GM23338 (cell line): ENCODE measurements around the gene AP3M1. TPM values are rescaled to one million over a fixed set of nuclear protein-coding genes. Genes with fewer than 3 reads are reported as not detected.

Source experiments
- ATAC-seq: fragments of 200-7000 bp; cut with Tn5 transposase; 3 replicates; pipeline ENCODE4 v1.9.1; 2020
- DNase-seq: peaks from one replicate; pipeline ENCODE4 v3.0.0-alpha.2; 2015; ENCODE audit warnings: low spot score
- H2AFZ ChIP-seq: fragments of 200-600 bp; sonication (generic); 2 replicates; pipeline ENCODE4 v1.8.0; 2016; ENCODE audit warnings: antibody characterized with exemption, mild to moderate bottlenecking, moderate library complexity
- H3F3A ChIP-seq: fragments of 200-600 bp; sonication (generic); replicated peaks from 2 replicates; pipeline ENCODE4 v1.8.0; 2017; ENCODE audit warnings: antibody characterized with exemption, mixed run types, low read depth
- H3K27ac ChIP-seq: fragments of 200-600 bp; sonication (generic); 2 replicates; pipeline ENCODE4 v1.6.1; 2016; ENCODE audit warnings: low read depth
- H3K27me3 ChIP-seq: fragments of 200-600 bp; sonication (generic); 2 replicates; pipeline ENCODE4 v1.8.0; 2016; ENCODE audit warnings: mild to moderate bottlenecking, mixed run types, moderate library complexity; ENCODE audit not compliant: insufficient read depth
- H3K36me3 ChIP-seq: fragments of 200-600 bp; sonication (generic); 2 replicates; pipeline ENCODE4 v1.8.0; 2016; ENCODE audit warnings: mild to moderate bottlenecking; ENCODE audit not compliant: insufficient read depth
- H3K4me1 ChIP-seq: fragments of 200-600 bp; sonication (generic); 2 replicates; pipeline ENCODE4 v1.8.0; 2016; ENCODE audit warnings: mild to moderate bottlenecking, moderate library complexity; ENCODE audit not compliant: insufficient read depth
- H3K4me2 ChIP-seq: fragments of 200-600 bp; sonication (generic); 2 replicates; pipeline ENCODE4 v1.7.1; 2017; ENCODE audit warnings: mixed run types
- H3K4me3 ChIP-seq: fragments of 200-600 bp; sonication (generic); 2 replicates; pipeline ENCODE4 v1.6.1; 2016; ENCODE audit warnings: mixed run types
- H3K79me2 ChIP-seq: fragments of 200-600 bp; sonication (generic); replicated peaks from 2 replicates; pipeline ENCODE4 v1.8.0; 2017; ENCODE audit warnings: mild to moderate bottlenecking; ENCODE audit not compliant: insufficient read depth
- H3K9me2 ChIP-seq: fragments of 200-600 bp; sonication (generic); 2 replicates; pipeline ENCODE4 v1.8.0; 2017; ENCODE audit not compliant: insufficient read depth
- H4K20me1 ChIP-seq: fragments of 200-600 bp; sonication (generic); replicated peaks from 2 replicates; pipeline ENCODE4 v1.8.0; 2017; ENCODE audit warnings: mild to moderate bottlenecking; ENCODE audit not compliant: insufficient read depth
- H3K27ac Mint-ChIP-seq: 2 replicates; pipeline ENCODE4 v1.8.0; 2020; ENCODE audit warnings: inconsistent platforms, mild to moderate bottlenecking, moderate library complexity, mixed read lengths
- H3K27me3 Mint-ChIP-seq: 3 replicates; pipeline ENCODE4 v1.8.0; 2022; ENCODE audit warnings: low read depth, mild to moderate bottlenecking, moderate library complexity, mixed read lengths, inconsistent platforms; ENCODE audit not compliant: insufficient read depth, poor library complexity
- H3K36me3 Mint-ChIP-seq: 3 replicates; pipeline ENCODE4 v1.8.0; 2021; ENCODE audit warnings: low read depth, mild to moderate bottlenecking, inconsistent platforms, moderate library complexity, mixed read lengths
- H3K4me1 Mint-ChIP-seq: 3 replicates; pipeline ENCODE4 v1.8.0; 2020; ENCODE audit warnings: mild to moderate bottlenecking, inconsistent platforms, mixed read lengths
- H3K4me3 Mint-ChIP-seq: 3 replicates; pipeline ENCODE4 v1.8.0; 2021; ENCODE audit warnings: moderate library complexity, mild to moderate bottlenecking, inconsistent platforms, mixed read lengths
- H3K9me3 Mint-ChIP-seq: 3 replicates; pipeline ENCODE4 v1.8.0; 2020; ENCODE audit warnings: moderate library complexity, mild to moderate bottlenecking, inconsistent platforms, mixed read lengths
- CREB1 ChIP-seq: fragments of 250-450 bp; sonication (Bioruptor Pico); IDR thresholded peaks from 2 replicates; pipeline ENCODE4 v1.5.0; 2020; ENCODE audit warnings: low read depth, mild to moderate bottlenecking, moderate library complexity
- EZH2 ChIP-seq: fragments of 200-600 bp; sonication (generic); IDR thresholded peaks from one replicate; pipeline ENCODE4 v1.8.0; 2017; ENCODE audit warnings: antibody characterized with exemption, mild to moderate bottlenecking, low read depth; ENCODE audit not compliant: unreplicated experiment
- EZH2phosphoT487 ChIP-seq: fragments of 200-600 bp; sonication (generic); IDR thresholded peaks from one replicate; pipeline ENCODE4 v1.8.1; 2018; ENCODE audit warnings: antibody characterized with exemption; ENCODE audit not compliant: unreplicated experiment
- JUNB ChIP-seq: IDR thresholded peaks from one replicate; pipeline ENCODE4 v1.6.1; 2016; ENCODE audit warnings: antibody characterized with exemption; ENCODE audit not compliant: unreplicated experiment
- NANOG ChIP-seq: IDR thresholded peaks from 2 replicates; pipeline ENCODE4 v1.6.1; 2016; ENCODE audit warnings: antibody characterized with exemption, borderline replicate concordance
- POLR2AphosphoS5 ChIP-seq: IDR thresholded peaks from 2 replicates; pipeline ENCODE4 v1.6.1; 2016; ENCODE audit warnings: antibody characterized with exemption, low read depth
- STAT1 ChIP-seq: IDR thresholded peaks from one replicate; pipeline ENCODE4 v1.6.1; 2016; ENCODE audit warnings: antibody characterized with exemption; ENCODE audit not compliant: unreplicated experiment
- ZNF114 ChIP-seq: fragments of 250-450 bp; sonication (Bioruptor Pico); IDR thresholded peaks from 2 replicates; pipeline ENCODE4 v1.5.0; 2020; ENCODE audit warnings: mild to moderate bottlenecking, moderate library complexity
- ZNF331 ChIP-seq: fragments of 250-450 bp; sonication (Bioruptor Pico); IDR thresholded peaks from 2 replicates; pipeline ENCODE4 v1.5.0; 2020; ENCODE audit warnings: low read depth, mild to moderate bottlenecking, moderate library complexity
- polyA plus RNA-seq: library from polyadenylated mRNA; unstranded; fragments of >200 nt; fragmentation: Nextera tagmentation; extraction: Ambion mirVana; gene quantifications from 2 replicates; pipeline ENCODE4 v1.2.1, GENCODE V29; 2016
- total RNA-seq: library from RNA; depleted of rRNA; stranded (reverse); fragments of >200 nt; shearing (Covaris generic); gene quantifications from 2 replicates; pipeline ENCODE4 v1.2.3, GENCODE V29; 2014
- TF ChIP-seq, protein P1 (sequence below): fragments of 250-450 bp; sonication (Bioruptor Pico); IDR thresholded peaks from 2 replicates; pipeline ENCODE4 v1.5.0; 2020; ENCODE audit warnings: mild to moderate bottlenecking, moderate library complexity
- TF ChIP-seq, protein P2 (sequence below): IDR thresholded peaks from 2 replicates; pipeline ENCODE4 v1.6.1; 2016; ENCODE audit warnings: antibody characterized with exemption
- TF ChIP-seq, protein P3 (sequence below): IDR thresholded peaks from one replicate; pipeline ENCODE4 v1.6.1; 2018; ENCODE audit warnings: antibody characterized with exemption; ENCODE audit not compliant: unreplicated experiment
- TF ChIP-seq, protein P4 (sequence below), 2 experiments: fragments of 200-600 bp in 1 of 2; sonication (generic) in 1 of 2; conservative IDR thresholded peaks; 2 replicates each; pipeline versions ENCODE4 v1.5.1 to v1.6.1; 2016 to 2017; ENCODE audit warnings: antibody characterized with exemption in 2 of 2, low read depth in 2 of 2, mild to moderate bottlenecking in 2 of 2, moderate library complexity in 1 of 2

AP3M1 gene
- total and polyA plus RNA-seq, 2 experiments from 2014 or later, result 13.8 to 41.7 TPM

GRCh38 chr10:74092372-74092771 is 58.3 kb downstream of the AP3M1 start:
- Histone ChIP-seq H3K4me3 (no peak overlapping the region), H3K27me3 (no peaks in the 10 kb centered on the region), H3K36me3 (peaks cover 77% of the 10 kb centered on the region), H3K27ac (peak overlapping the region; percentile 42; the same call in 1 of the 2 replicates), H3K79me2 (0 out of 2 replicates have a peak, but pooled peaks cover 10% of the 10 kb centered on the region), H3F3A (peaks cover 19% of the 10 kb centered on the region), H3K4me2 (no peak overlapping the region), H3K4me1 (no peaks in the 10 kb centered on the region), H3K9me2 (no peaks in the 10 kb centered on the region), H4K20me1 (peaks cover 11% of the 10 kb centered on the region; the same call in 1 of the 2 replicates), H2AFZ (no peak overlapping the region)
- ATAC-seq (no peak), DNase-seq (no peak)
- Mint-ChIP-seq H3K27ac (no peak overlapping the region), H3K4me3 (no peak overlapping the region), H3K4me1 (no peaks in the 10 kb centered on the region), H3K27me3 (peaks cover 6% of the 10 kb centered on the region), H3K9me3 (no peaks in the 10 kb centered on the region), H3K36me3 (peaks cover 90% of the 10 kb centered on the region)
- TF ChIP-seq EZH2, result no peak
- TF ChIP-seq EZH2phosphoT487, result no peak
- TF ChIP-seq, protein P1, sequence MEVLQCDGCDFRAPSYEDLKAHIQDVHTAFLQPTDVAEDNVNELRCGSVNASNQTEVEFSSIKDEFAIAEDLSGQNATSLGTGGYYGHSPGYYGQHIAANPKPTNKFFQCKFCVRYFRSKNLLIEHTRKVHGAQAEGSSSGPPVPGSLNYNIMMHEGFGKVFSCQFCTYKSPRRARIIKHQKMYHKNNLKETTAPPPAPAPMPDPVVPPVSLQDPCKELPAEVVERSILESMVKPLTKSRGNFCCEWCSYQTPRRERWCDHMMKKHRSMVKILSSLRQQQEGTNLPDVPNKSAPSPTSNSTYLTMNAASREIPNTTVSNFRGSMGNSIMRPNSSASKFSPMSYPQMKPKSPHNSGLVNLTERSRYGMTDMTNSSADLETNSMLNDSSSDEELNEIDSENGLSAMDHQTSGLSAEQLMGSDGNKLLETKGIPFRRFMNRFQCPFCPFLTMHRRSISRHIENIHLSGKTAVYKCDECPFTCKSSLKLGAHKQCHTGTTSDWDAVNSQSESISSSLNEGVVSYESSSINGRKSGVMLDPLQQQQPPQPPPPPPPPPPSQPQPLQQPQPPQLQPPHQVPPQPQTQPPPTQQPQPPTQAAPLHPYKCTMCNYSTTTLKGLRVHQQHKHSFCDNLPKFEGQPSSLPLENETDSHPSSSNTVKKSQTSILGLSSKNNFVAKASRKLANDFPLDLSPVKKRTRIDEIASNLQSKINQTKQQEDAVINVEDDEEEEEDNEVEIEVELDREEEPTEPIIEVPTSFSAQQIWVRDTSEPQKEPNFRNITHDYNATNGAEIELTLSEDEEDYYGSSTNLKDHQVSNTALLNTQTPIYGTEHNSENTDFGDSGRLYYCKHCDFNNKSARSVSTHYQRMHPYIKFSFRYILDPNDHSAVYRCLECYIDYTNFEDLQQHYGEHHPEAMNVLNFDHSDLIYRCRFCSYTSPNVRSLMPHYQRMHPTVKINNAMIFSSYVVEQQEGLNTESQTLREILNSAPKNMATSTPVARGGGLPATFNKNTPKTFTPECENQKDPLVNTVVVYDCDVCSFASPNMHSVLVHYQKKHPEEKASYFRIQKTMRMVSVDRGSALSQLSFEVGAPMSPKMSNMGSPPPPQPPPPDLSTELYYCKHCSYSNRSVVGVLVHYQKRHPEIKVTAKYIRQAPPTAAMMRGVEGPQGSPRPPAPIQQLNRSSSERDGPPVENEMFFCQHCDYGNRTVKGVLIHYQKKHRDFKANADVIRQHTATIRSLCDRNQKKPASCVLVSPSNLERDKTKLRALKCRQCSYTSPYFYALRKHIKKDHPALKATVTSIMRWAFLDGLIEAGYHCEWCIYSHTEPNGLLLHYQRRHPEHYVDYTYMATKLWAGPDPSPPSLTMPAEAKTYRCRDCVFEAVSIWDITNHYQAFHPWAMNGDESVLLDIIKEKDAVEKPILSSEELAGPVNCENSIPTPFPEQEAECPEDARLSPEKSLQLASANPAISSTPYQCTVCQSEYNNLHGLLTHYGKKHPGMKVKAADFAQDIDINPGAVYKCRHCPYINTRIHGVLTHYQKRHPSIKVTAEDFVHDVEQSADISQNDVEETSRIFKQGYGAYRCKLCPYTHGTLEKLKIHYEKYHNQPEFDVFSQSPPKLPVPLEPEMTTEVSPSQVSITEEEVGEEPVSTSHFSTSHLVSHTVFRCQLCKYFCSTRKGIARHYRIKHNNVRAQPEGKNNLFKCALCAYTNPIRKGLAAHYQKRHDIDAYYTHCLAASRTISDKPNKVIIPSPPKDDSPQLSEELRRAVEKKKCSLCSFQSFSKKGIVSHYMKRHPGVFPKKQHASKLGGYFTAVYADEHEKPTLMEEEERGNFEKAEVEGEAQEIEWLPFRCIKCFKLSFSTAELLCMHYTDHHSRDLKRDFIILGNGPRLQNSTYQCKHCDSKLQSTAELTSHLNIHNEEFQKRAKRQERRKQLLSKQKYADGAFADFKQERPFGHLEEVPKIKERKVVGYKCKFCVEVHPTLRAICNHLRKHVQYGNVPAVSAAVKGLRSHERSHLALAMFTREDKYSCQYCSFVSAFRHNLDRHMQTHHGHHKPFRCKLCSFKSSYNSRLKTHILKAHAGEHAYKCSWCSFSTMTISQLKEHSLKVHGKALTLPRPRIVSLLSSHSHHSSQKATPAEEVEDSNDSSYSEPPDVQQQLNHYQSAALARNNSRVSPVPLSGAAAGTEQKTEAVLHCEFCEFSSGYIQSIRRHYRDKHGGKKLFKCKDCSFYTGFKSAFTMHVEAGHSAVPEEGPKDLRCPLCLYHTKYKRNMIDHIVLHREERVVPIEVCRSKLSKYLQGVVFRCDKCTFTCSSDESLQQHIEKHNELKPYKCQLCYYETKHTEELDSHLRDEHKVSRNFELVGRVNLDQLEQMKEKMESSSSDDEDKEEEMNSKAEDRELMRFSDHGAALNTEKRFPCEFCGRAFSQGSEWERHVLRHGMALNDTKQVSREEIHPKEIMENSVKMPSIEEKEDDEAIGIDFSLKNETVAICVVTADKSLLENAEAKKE (CRISPR knock-in tag), result no peak
- TF ChIP-seq NANOG, result no peak
- no peak for TF ChIP-seq CREB1 (CRISPR knock-in tag)
- no peak for TF ChIP-seq ZNF331 (CRISPR knock-in tag)
- TF ChIP-seq, protein P2, sequence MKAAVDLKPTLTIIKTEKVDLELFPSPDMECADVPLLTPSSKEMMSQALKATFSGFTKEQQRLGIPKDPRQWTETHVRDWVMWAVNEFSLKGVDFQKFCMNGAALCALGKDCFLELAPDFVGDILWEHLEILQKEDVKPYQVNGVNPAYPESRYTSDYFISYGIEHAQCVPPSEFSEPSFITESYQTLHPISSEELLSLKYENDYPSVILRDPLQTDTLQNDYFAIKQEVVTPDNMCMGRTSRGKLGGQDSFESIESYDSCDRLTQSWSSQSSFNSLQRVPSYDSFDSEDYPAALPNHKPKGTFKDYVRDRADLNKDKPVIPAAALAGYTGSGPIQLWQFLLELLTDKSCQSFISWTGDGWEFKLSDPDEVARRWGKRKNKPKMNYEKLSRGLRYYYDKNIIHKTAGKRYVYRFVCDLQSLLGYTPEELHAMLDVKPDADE, result no peak
- TF ChIP-seq STAT1, result no peak
- TF ChIP-seq JUNB, result no peak
- TF ChIP-seq, protein P3, sequence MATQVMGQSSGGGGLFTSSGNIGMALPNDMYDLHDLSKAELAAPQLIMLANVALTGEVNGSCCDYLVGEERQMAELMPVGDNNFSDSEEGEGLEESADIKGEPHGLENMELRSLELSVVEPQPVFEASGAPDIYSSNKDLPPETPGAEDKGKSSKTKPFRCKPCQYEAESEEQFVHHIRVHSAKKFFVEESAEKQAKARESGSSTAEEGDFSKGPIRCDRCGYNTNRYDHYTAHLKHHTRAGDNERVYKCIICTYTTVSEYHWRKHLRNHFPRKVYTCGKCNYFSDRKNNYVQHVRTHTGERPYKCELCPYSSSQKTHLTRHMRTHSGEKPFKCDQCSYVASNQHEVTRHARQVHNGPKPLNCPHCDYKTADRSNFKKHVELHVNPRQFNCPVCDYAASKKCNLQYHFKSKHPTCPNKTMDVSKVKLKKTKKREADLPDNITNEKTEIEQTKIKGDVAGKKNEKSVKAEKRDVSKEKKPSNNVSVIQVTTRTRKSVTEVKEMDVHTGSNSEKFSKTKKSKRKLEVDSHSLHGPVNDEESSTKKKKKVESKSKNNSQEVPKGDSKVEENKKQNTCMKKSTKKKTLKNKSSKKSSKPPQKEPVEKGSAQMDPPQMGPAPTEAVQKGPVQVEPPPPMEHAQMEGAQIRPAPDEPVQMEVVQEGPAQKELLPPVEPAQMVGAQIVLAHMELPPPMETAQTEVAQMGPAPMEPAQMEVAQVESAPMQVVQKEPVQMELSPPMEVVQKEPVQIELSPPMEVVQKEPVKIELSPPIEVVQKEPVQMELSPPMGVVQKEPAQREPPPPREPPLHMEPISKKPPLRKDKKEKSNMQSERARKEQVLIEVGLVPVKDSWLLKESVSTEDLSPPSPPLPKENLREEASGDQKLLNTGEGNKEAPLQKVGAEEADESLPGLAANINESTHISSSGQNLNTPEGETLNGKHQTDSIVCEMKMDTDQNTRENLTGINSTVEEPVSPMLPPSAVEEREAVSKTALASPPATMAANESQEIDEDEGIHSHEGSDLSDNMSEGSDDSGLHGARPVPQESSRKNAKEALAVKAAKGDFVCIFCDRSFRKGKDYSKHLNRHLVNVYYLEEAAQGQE, result no peak
- TF ChIP-seq POLR2AphosphoS5, result no peak
- TF ChIP-seq ZNF114 (CRISPR knock-in tag), result no peak
- TF ChIP-seq, protein P4, sequence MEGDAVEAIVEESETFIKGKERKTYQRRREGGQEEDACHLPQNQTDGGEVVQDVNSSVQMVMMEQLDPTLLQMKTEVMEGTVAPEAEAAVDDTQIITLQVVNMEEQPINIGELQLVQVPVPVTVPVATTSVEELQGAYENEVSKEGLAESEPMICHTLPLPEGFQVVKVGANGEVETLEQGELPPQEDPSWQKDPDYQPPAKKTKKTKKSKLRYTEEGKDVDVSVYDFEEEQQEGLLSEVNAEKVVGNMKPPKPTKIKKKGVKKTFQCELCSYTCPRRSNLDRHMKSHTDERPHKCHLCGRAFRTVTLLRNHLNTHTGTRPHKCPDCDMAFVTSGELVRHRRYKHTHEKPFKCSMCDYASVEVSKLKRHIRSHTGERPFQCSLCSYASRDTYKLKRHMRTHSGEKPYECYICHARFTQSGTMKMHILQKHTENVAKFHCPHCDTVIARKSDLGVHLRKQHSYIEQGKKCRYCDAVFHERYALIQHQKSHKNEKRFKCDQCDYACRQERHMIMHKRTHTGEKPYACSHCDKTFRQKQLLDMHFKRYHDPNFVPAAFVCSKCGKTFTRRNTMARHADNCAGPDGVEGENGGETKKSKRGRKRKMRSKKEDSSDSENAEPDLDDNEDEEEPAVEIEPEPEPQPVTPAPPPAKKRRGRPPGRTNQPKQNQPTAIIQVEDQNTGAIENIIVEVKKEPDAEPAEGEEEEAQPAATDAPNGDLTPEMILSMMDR (conservative IDR thresholded peaks at IDR 0.05; ENCODE audit: low read depth in 2 of 2), result no peak
